HCT116 (cell line): ENCODE data around the gene TERT.

ENCODE experiments used
- ATF3 ChIP-seq: IDR thresholded peaks from 2 replicates; pipeline ENCODE4 v1.6.1; 2012
- CTCF ChIP-seq, 3 experiments: fragments of 200-600 bp in 1 of 3; sonication (generic) in 1 of 3; IDR thresholded peaks in 2 of 3; conservative IDR thresholded peaks in 1 of 3; 2 replicates each; pipeline ENCODE4 v1.5.1; 2012 to 2017; ENCODE audit warnings: low read depth in 2 of 3, low read length in 2 of 3, antibody characterized with exemption in 1 of 3, borderline replicate concordance in 1 of 3, control low read depth in 1 of 3, mild to moderate bottlenecking in 1 of 3, mixed read lengths in 1 of 3, mixed run types in 1 of 3, moderate library complexity in 1 of 3; ENCODE audit not compliant: insufficient read depth in 1 of 3
- EZH2 ChIP-seq: fragments of 200-600 bp; sonication (generic); IDR thresholded peaks from 2 replicates; pipeline ENCODE4 v1.6.1; 2017; ENCODE audit warnings: antibody characterized with exemption, mixed run types
- JUND ChIP-seq: IDR thresholded peaks from 2 replicates; pipeline ENCODE4 v1.6.1; 2012
- MAX ChIP-seq: IDR thresholded peaks from 2 replicates; pipeline ENCODE4 v1.6.1; 2012
- POLR2A ChIP-seq: IDR thresholded peaks from 2 replicates; pipeline ENCODE4 v1.7.0; 2011; ENCODE audit warnings: borderline replicate concordance; ENCODE audit not compliant: insufficient read depth, insufficient read length; ENCODE audit errors: extremely low read depth
- POLR2AphosphoS5 ChIP-seq: IDR thresholded peaks from 2 replicates; pipeline ENCODE4 v1.6.1; 2011; ENCODE audit warnings: mild to moderate bottlenecking, low read depth, low read length, moderate library complexity
- RAD21 ChIP-seq: IDR thresholded peaks from 2 replicates; pipeline ENCODE4 v1.6.1; 2012; ENCODE audit warnings: low read depth, mild to moderate bottlenecking
- REST ChIP-seq: IDR thresholded peaks from 2 replicates; pipeline ENCODE4 v1.6.1; 2012; ENCODE audit warnings: low read depth
- ZNF274 ChIP-seq: fragments of 200-500 bp; sonication (Bioruptor generic); IDR thresholded peaks from 2 replicates; pipeline ENCODE4 v1.6.1; 2014; ENCODE audit warnings: mild to moderate bottlenecking, low read depth, low read length, inconsistent platforms

GRCh38 chr5:1331861-1332405 lies 37.1 kb upstream of the TERT start:
- TF ChIP-seq ZNF274: no peak
- no peak for TF ChIP-seq POLR2A
- no peak for TF ChIP-seq CTCF (IDR thresholded peaks at IDR 0.05 in 2 of 3, conservative IDR thresholded peaks at IDR 0.05 in 1 of 3; ENCODE audit: borderline replicate concordance in 1 of 3, insufficient read depth in 1 of 3, low read depth in 2 of 3, low read length in 2 of 3)
- no peak for TF ChIP-seq MAX
- no peak for TF ChIP-seq JUND
- TF ChIP-seq POLR2AphosphoS5: no peak
- no peak for TF ChIP-seq RAD21
- TF ChIP-seq ATF3: no peak
- no peak for TF ChIP-seq EZH2
- no peak for TF ChIP-seq REST
